ENCODE data around the gene SKAP2. TPM values are rescaled to one million over a fixed set of nuclear protein-coding genes. Genes with fewer than 3 reads are reported as not detected.

Gene SKAP2
- total and polyA plus RNA-seq, 2 of the 13 experiments (the other 11 are each of a cell fraction or from before 2014, with no cell fraction given), result 3.6 to 12.9 TPM

- Histone ChIP-seq H3K27ac (ENCODE audit: extremely low read length, insufficient read depth, low read length) (no peak overlapping the region), H3K4me2 (ENCODE audit: low read depth, low read length) (no peak overlapping the region), H4K20me1 (ENCODE audit: insufficient read depth, low read length) (no peaks in the 10 kb centered on the region), H3K27me3 (ENCODE audit: control insufficient read depth in 1 of 2, insufficient read depth in 2 of 2, low read length in 2 of 2) (no peaks in the 10 kb centered on the region), H3K36me3 (replicated peaks in 1 of 2; ENCODE audit: control insufficient read depth in 1 of 2, insufficient read depth in 2 of 2, low read length in 2 of 2) (no peaks in the 10 kb centered on the region), H3K4me3 (replicated peaks in 1 of 3; ENCODE audit: insufficient read depth in 1 of 3, low read depth in 2 of 3, low read length in 3 of 3) (no peak overlapping the region), H3K79me2 (ENCODE audit: insufficient read depth, low read length) (no peaks in the 10 kb centered on the region), H3K4me1 (ENCODE audit: insufficient read depth, low read length) (no peaks in the 10 kb centered on the region), H3K9ac (ENCODE audit: insufficient read depth, low read depth, low read length) (no peak overlapping the region), H3K9me3 (ENCODE audit: low read length) (no peaks in the 10 kb centered on the region), H2AFZ (ENCODE audit: low read length) (no peak overlapping the region)
- WGBS (ENCODE audit: low lambda C conversion rate), result 52% methylated on average over 5 of the region's 6 CpGs
- DNase-seq (ENCODE audit: low spot score) (no peak), ATAC-seq (no peak), FAIRE-seq (no peak)
- TF ChIP-seq NFE2L1 (CRISPR knock-in tag; IDR thresholded peaks at IDR 0.05; ENCODE audit: borderline replicate concordance) (no peak), ZNF337 (CRISPR knock-in tag; IDR thresholded peaks at IDR 0.05; ENCODE audit: borderline replicate concordance, low read depth) (no peak), RNF2 (conservative IDR thresholded peaks at IDR 0.05; ENCODE audit: low read depth) (no peak), ATF1 (CRISPR knock-in tag; IDR thresholded peaks at IDR 0.05) (no peak), TFAP4 (IDR thresholded peaks at IDR 0.05; ENCODE audit: borderline replicate concordance, low read depth) (no peak), BRCA1 (CRISPR knock-in tag; IDR thresholded peaks at IDR 0.05) (no peak), DRAP1 (CRISPR knock-in tag; IDR thresholded peaks at IDR 0.05) (no peak), ZNF672 (CRISPR knock-in tag; IDR thresholded peaks at IDR 0.05) (no peak), ZNF570 (CRISPR knock-in tag; IDR thresholded peaks at IDR 0.05; ENCODE audit: borderline replicate concordance) (no peak), MXD4 (CRISPR knock-in tag; IDR thresholded peaks at IDR 0.05) (no peak), REL (CRISPR knock-in tag; conservative IDR thresholded peaks at IDR 0.05) (no peak), RBAK (CRISPR knock-in tag; IDR thresholded peaks at IDR 0.05) (no peak), HNRNPL (IDR thresholded peaks at IDR 0.05; ENCODE audit: low read depth, low read length) (no peak), ZBTB7A (CRISPR knock-in tag; IDR thresholded peaks at IDR 0.05) (no peak), HMGXB4 (CRISPR knock-in tag; IDR thresholded peaks at IDR 0.05; ENCODE audit: borderline replicate concordance in 1 of 2, low read depth in 1 of 2) (no peak), THYN1 (CRISPR knock-in tag; IDR thresholded peaks at IDR 0.05; ENCODE audit: borderline replicate concordance, low read depth) (no peak), ZNF737 (CRISPR knock-in tag; IDR thresholded peaks at IDR 0.05; ENCODE audit: borderline replicate concordance) (no peak), ZNF749 (CRISPR knock-in tag; IDR thresholded peaks at IDR 0.05; ENCODE audit: borderline replicate concordance) (no peak), ZNF746 (CRISPR knock-in tag; IDR thresholded peaks at IDR 0.05) (no peak), ELK4 (CRISPR knock-in tag; IDR thresholded peaks at IDR 0.05; ENCODE audit: borderline replicate concordance) (no peak)
- in situ Hi-C loops (cut with HindIII; ENCODE audit: extremely low pct_ligation_motif_present, low pct_unique_long_range_greater_than_20kb) (no loop called here), intact Hi-C loops (cut with micrococcal nuclease; ENCODE audit: unreplicated experiment) (no loop called here)
- ChIA-PET CTCF (ENCODE audit: low intra/inter-chr PET ratio, low total read pairs) (no interaction called here), POLR2A (no interaction called here)
- BruUV-seq (replicated peaks), result no TSS peak
Observed at GRCh38 chr7:26645121-26645520, 219.3 kb downstream of the SKAP2 start.
